Caki2 (cell line): ENCODE data around the gene GPR3. TPM values are rescaled to one million over a fixed set of nuclear protein-coding genes. Genes with fewer than 3 reads are reported as not detected.

Experiments
- DNase-seq: peaks from one replicate; pipeline ENCODE4 v3.0.0-alpha.2; 2015; ENCODE audit warnings: low read depth
- in situ Hi-C: cut with HindIII; loops from 2 replicates; pipeline ENCODE4 v1.10.0; 2016; ENCODE audit warnings: low sequenced_read_pairs, low pct_unique_long_range_greater_than_20kb, mixed read lengths
- total RNA-seq: library from RNA; depleted of rRNA; stranded (reverse); fragments of >200 nt; shearing (Covaris generic); gene quantifications from 2 replicates; pipeline ENCODE4 v1.2.3, GENCODE V29; 2014; ENCODE audit warnings: low replicate concordance

The GPR3 gene
- total RNA-seq, 1 experiment from 2014 or later: 1.7 TPM

DNA sequence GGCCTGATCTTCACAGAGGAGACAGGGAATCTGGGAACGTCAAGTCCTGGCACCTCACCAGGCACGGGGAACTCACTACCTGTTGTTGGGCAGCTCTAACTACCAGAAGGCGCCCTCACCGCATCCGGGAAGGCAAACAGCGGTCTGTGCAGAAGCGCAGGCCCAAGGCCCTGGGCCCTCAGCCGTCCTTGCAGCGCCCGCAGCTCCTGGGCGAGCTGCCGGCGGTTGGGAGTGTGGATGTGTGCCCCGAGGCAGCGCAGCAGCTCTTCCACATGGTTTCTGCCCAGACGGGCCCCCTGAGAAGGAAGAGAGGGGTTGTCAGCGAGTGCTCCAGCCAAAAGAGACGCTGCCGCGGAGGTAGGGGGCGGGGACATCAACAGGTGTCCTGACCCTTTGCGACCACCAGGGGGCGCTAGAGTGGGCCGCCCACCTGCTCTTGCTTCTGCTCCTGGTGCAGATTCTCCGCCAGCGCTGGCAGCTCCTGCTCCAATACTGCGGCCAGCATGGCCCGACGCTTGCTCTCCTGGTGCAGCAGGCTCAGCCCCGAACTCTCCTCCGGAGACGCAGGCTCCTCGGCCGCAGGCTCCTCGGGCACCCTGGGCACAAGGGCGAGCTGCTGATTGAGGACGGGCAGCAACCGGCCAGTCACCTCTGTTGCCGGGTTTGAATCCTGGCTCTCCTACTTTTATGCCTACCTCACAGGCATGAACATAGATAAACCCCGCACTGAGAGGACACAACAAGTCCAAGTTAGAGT, 35.0 kb upstream of the GPR3 start:
- DNase-seq: peak; percentile 51
- in situ Hi-C loops: no loop called here

DNA sequence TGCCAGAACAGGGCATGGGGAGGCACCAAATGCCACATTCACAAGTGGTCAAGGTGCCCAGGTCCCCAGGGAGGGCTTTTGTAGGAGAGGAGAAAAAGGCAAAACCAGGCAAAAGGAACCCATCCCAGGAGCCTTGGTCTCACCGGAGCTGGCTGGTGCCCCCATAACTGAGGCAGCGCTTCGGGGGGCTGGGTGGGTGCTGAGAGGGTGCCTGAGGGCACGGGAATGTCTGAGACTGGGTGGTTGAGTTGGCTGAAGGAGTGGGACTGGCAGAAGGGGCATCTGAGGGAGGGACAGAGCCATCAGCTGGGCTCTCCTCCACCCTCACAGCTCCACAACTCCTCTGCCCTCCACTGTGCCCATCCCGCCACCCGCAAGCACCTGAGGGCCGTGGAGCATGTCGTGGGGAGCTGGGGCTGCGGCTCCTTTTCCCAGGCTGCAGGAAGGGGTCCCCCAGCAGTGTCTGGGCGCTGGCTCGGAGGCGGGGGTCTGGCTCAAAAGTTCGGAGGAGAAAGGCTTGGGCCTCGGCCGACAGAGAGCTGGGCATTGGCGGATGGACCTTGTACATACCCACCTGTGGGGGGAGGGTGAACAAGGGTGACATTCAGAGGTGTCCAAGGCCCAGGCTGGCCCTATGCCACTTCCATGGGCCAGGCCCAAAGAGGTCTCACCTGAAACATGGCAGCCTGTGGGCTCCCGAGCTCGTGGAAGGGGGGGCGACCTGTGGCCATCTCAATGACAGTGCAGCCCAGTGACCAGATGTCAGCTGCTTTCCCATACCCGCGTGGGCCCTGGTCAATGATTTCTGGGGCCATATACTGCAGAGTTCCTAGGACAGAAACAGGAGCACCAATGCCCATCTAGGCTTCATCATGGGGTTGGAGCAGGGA, 34.1 kb upstream of the GPR3 start:
- no peak for DNase-seq
- in situ Hi-C loops: no loop called here

DNA sequence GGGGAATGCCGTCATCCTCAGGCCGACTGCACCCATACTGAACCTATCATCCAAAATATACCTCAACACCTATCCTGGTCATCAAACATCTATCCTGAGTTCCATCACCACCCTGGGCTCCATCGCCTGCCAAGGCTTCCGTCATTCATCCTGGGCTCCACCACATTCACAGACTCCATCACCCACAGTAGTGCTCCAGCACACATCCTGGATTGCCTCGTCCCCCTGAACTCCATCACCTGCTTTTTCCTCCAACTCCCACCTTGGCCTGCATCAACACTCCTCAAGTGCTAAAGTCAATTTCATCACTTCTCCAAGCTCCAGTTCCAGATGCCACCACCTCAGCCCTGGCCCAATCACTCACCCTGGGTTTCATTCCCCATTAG, 33.5 kb upstream of the GPR3 start:
- DNase-seq: no peak
- in situ Hi-C loops: no loop called here

DNA sequence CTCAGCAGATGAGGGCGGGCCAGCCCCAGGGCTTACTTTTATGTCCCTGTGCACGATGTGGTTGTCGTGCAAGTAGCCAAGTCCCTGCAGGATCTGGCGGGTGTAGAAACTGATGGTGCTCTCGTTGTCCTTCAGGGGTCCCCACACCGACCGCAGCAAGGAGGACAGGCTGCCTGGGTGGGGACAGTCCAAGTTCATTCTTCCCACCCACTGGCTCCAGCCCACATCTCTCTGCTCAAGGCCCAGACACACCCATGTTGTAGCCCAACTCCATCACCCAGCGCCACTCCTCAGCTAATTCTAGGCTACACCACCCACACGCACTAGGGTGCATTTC, 32.6 kb upstream of the GPR3 start:
- no peak for DNase-seq
- in situ Hi-C loops: no loop called here

DNA sequence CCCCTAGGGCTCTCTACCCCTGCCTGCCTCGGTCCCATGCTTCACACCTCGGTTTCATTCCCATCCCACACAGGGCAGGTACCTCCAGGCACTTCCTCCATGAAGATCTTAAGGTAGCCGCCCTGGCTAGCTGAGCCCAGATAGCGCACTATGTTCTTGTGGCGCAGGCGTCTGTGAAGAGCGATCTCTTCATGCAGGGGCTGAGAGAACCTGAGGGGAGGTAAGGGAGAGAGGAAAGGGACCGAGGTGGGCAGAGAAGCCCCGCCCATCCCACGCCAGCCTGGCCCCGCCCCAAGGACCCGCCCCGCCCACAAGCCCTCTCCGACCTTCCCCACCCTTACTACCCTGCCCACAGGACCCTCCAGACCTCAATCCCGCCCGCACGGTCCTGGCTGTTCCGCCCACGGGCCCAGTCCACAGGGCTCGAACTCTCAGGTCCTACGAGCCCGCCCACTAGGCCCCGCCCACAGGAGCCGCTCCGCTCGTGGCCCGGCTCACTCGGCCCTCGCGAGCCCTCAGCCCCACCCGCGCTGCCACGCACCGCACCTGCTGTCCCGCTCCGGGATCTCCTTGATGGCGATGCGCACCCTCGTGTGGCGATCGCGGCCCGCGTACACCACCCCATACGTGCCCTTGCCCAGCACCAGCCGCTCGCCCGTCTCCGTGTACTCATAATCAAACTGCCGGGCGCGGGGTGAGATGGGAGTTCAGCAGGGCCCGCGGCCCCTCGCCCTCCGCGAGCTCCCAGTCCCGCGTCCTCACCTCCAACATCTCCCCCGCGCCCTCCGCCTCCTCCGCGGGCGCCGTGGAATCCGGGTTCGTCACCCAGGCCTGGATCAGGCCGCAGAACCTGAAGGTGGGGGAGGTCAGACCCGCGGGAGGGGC, 32.0 kb upstream of the GPR3 start:
- in situ Hi-C loops: no loop called here
- no peak for DNase-seq

DNA sequence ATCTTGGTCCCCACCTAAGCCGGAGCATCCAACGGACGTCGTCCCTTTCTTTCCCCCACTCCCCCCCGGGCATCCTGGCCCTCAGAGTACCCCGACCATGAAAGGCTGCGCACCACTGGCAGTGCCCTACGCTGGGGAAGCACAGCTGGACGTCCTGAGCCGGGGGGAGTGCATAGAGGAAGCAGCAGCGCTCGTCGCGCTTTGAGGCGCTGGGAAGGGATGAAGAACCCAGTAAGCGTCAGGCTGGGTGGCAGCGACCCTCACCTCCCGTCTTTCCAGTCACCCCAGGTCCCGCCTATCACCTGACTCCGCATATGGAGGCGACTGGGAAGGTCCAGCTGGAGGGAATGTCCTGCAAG, 31.4 kb upstream of the GPR3 start:
- in situ Hi-C loops: no loop called here
- DNase-seq: no peak

DNA sequence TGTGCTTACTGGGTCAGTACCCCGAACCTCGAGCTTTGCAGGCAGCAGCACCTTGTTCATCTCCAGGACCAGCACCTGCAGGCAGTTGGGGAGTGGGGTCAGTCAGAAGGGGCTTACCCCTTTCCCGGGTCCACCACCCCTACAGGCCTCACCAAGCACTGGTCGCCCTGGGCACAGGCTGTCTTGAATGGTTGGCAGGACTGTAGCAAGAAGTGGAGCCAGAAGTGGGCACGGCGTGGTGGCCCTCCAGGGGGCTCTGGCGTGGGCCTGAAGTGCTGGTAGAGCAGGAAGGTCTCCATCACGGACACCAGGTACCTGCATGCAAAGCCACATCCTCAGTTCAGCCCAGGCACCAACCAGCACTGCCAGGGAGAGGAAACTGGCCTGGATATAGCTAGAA, 30.9 kb upstream of the GPR3 start:
- in situ Hi-C loops: no loop called here

DNA sequence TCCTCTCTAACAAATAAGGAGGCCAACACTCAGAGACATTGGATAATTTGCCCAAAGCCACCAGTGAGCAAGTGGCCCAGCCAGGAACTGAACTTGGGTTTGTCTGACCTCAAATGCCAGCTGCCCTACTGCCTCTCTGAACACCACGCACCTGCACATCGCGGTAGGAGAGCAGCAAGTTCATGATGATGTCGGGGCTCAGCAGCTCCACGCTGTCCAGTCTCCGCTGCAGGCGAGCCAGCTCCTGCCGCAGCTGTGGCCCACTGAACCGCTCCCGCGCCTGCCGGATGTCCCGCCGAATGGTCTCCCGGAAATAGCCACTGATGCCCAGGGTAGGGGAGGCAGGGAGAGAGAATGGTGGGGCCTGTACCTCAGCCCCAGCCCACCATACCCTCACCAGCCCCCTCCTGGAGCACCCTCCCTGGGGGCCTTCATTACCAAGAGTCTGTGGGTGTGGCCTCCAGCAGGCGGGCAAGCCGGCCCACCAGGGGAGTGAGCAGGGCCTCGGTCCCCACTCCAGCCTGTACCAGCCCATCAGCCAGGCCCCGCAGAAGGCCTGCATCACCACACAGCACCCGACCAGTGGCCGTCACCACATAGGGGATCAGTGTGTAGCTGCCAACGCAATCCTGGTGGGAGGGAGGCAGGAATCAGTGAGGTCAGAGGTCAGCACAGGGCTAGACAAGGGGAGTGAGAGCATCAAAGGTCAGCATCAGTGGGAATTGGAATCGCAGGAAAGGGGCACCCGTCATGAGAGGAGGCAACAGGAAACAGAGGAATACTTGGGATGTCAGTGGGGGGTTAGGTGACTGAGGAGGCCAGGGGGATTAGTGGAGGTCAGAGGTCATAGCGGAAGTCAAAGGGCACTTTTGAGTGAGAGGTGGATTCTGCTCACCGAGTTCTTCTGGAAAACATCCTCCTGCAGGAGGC, 28.4 kb upstream of the GPR3 start:
- in situ Hi-C loops: no loop called here
- no peak for DNase-seq

More for the DNA sequence above, 30.9 kb upstream of the GPR3 start:
- no peak for DNase-seq

DNA sequence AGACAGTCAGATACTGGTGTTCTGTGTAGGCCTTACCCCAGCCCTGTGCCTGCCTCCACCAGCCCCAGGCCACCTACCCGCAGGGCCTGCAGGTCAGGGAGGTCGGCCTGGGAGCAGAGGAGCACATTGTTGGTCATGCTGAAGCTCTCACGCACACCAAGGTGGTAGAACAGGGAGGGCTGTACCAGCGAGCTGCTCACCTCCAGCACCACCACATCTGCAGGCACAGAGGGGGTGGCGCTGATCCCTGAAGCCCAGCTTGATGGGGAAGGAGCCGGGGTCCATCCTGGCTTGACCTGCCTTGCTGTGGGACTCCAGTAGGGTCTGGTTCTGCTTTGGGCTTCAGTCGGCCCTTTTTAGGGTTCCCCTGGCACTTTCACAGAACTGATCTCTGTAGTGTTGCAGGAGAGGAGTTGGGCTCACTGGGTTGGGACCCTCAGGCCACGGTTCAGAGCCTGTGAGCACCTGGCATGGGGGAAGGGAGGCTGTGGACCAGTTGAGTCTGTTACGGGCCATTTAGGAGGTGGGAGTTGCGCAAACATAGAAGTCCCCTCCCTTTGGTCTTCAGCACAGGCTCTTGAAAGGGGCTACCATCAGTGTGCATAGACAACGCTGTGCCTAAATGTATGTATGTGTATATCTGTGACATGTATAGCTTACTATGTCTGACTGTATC, 27.6 kb upstream of the GPR3 start:
- in situ Hi-C loops: no loop called here

DNA sequence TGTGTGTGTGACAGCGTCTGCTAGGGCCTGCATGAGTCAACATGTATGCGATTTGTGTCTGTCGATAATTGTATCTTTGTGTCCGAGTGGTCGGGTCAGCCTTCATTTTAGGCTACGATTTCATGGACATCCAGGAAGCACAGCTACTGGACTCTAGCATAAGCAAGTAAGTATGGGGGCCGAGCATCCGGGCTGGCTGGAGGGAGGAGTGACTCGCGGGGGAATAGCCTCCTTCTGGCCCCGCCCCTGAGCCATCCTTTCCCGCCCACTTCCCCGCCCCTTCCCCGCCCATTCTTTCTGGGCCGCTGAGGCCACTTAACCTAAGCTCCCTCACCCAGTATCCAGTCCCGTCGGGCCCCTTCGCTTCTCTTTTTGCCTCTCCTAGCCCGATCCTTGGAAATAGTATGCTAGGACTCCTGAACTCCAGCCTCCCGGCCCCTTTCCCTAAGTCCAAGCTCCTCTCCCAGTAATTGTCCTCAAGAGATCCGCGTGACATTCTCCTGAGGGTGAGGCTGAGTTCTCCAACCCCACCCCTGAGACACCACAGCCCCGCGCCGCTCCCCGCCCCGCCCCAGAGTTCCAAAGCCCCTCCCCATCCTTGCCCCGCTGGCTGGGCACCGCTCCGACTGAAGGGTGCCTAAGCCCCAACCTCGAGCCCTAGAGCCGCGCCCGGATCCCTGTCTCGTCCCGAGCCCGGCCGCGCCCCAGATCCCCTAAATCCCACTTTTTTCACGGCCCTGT, 26.9 kb upstream of the GPR3 start:
- DNase-seq: peak; percentile 89
- in situ Hi-C loops: no loop called here

More for the DNA sequence above, 27.6 kb upstream of the GPR3 start:
- no peak for DNase-seq

DNA sequence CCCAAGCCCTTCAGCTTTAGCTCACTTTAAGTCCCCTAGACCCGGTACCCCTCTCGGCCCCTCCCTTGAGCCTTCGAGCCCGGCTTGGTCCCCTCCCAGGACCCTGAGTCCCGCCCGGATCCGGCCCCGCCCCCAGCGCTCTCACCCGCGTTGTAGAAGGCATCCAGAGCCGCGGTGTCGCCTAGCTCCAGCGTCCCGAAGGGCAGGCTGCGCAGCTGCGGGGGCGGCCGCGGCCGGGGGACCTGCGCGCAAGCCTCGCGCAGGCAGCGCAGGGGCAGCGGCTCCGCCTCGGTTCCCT, 26.4 kb upstream of the GPR3 start:
- peak; percentile 84 for DNase-seq
- in situ Hi-C loops: no loop called here

DNA sequence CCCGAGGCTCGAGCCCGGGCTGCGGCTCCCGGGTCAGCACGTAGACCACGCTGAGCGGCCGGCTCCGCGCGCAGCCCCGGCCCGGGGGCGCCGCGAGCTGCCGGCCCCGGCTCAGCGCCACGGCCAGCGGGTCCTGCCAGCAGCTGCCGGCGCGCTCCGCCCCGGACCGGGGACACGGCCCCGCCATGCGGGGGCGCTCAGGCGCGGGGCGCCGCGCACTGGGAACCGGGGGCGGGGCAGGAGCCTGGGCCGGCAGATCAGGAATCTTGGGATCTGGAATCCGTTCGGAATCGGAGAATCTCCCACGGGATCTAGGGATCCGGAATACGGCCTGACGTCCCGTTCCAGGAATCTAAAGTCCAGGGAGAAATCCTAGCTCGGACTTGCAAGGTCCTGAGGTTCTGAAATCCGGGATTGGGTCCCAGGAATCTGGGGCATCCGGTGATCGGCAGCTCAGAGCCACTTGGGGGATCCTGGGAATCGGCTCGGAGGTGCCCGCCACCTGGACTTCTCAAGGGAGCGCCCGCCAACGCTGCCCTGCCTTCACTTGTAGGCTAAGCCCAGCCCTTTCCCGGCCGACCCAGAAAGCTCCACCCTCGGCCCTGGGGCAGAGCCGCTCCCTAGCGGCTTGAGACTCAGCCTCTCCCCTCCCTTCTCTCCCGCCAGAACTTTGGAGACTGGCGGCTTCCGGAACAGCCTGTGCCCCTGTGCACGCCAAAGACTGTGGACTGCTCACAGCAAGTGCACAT, 25.8 kb upstream of the GPR3 start, which contains the start of gene MAP3K6:
MAP3K6 (minus strand) TSS at position 551 of the 749 bp plus-strand sequence; CDS start at position 187, 364 bp downstream.
- in situ Hi-C loops: no loop called here
- DNase-seq: peak; percentile 78

DNA sequence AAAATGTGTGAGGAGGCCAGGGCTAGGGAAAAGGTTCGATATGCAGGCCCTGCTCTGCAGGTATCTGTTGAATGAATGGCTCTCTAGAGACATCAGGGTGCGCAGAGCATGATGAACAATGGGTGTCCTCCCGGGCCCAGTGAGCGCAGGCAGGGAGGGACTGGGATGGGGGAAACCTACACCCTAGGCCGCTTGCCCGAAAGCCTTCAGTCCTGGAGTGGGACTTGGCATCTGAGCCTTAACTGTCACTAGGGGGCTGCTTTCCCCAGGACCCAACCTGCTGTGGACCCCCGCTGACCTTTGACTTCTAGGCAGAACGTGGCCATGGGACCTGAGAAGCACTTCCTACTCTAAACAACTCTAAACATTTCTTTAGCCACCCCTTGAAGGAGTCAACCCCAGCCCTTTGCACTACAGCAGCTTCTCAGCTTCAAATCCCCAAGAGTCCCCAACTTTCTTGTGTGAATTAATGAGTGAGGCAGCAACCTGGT, 25.2 kb upstream of the GPR3 start:
- in situ Hi-C loops: no loop called here

DNA sequence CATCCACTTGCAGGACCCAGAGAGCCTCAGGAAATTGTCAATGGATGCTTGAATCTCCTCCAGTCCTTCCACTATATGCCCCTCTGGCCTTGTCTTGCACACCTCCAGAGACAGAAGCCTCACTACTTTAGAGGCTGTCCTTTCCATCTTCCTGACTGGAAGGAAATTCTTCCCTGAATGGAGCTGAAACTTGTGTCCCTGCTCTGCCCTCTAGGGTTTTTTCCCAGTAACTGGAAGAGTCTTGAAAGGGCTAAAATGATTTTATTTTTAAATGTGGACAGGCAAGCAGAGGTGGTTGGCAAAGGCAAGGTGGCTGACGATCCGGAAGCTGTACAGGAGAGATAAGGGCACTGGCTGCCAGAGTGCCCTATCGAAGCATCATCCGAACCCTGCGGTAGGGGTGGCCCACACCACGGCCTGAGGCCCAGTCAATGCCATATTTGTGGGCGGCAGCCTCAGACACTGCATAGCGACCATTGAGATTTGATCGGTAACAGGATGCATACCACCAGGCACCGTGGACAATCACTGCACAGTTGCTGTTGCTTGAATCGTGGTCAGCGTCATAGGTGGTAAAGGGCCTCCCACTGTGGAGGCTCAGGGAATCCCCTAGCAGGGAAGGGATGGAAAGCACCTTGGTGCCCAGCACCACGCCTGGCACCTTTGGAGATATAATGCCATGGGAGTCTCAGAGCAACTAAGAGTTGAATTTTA, 23.4 kb upstream of the GPR3 start:
- in situ Hi-C loops: no loop called here
- DNase-seq: no peak

More for the DNA sequence above, 25.2 kb upstream of the GPR3 start:
- DNase-seq: no peak

DNA sequence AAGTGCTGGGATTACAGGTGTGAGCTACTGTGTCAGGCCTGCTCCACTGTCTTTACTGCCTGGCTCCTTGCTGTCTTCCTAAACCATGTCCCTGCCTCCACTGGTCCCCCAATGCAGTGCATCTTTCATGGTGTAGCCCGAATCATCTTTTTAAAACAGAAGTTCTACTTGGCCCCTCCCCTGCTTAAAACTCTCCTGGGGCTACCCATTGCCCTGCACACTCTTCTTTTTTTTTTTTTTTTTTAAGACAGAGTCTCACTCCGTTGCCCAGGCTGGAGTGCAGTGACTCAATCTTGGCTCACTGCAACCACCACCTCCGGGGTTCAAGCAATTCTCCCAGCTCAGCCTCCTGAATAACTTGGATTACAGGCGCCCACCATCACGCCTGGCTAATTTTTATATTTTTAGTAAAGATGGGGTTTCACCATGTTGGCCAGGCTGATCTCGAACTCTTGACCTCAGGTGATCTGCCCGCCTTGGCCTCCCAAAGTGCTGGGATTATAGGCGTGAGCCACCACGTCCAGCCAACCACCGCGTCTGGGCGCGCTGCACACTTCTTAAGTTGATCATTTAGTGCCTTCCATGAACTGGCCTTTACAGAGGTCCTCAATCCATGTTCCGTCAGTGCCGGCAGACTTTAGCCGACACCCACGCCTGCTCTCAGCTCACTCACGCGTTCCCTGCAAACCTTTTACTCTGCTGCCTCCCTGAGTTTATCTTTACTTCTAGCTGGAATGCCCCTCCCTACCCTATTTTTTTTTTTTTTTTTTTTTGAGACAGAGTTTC, 20.2 kb upstream of the GPR3 start:
- peak; percentile 69 for DNase-seq
- in situ Hi-C loops: no loop called here
